Ishikawa (cell line): ENCODE data around the gene ECPAS.

Experiments used
- CEBPB ChIP-seq: IDR thresholded peaks from 2 replicates; pipeline ENCODE4 v1.6.1; 2012
- CREB1 ChIP-seq: IDR thresholded peaks from 2 replicates; pipeline ENCODE4 v1.6.1; 2012; ENCODE audit warnings: low read depth
- EGR1 ChIP-seq: IDR thresholded peaks from 2 replicates; pipeline ENCODE4 v1.6.1; 2012
- EP300 ChIP-seq: IDR thresholded peaks from 2 replicates; pipeline ENCODE4 v1.6.1; 2012; ENCODE audit warnings: borderline replicate concordance
- YY1 ChIP-seq: IDR thresholded peaks from 2 replicates; pipeline ENCODE4 v1.6.1; 2012; ENCODE audit warnings: low read depth

GRCh38 chr9:111389406-111389805, 94.8 kb downstream of the ECPAS start:
- TF ChIP-seq EP300 (no peak), EGR1 (no peak), CREB1 (no peak), CEBPB (no peak), YY1 (no peak)
